Liver (tissue), 9 donors: ENCODE data around the gene APBA2. TPM values are rescaled to one million over a fixed set of nuclear protein-coding genes. Genes with fewer than 3 reads are reported as not detected.
"Not testable (repeated sequence)": the region's sequence is repeated elsewhere in the genome, so short reads cannot be mapped to it uniquely, and the experiment has no call there.

ENCODE experiments used
- DNase-seq: peaks from one replicate; pipeline ENCODE4 v3.0.0-alpha.2; 2017; ENCODE audit warnings: low spot score
- H3K27ac ChIP-seq, 2 donors: one replicate each; pipeline ENCODE4 v1.7.0; 2013; ENCODE audit warnings: inconsistent platforms in 2 of 2, low read length in 2 of 2, control low read depth in 1 of 2, low read depth in 1 of 2, mild to moderate bottlenecking in 1 of 2
- H3K27me3 ChIP-seq, 4 donors: one replicate each; pipeline versions ENCODE4 v1.6.1 to v1.7.0; 2013; ENCODE audit warnings: low read length in 3 of 4, inconsistent platforms in 1 of 4, mild to moderate bottlenecking in 1 of 4, moderate library complexity in 1 of 4; ENCODE audit not compliant: control insufficient read depth in 4 of 4, insufficient read depth in 4 of 4
- H3K36me3 ChIP-seq, 4 donors: one replicate each; pipeline versions ENCODE4 v1.6.1 to v1.7.0; 2013; ENCODE audit warnings: low read length in 3 of 4, mild to moderate bottlenecking in 3 of 4, low read depth in 1 of 4, moderate library complexity in 1 of 4; ENCODE audit not compliant: control insufficient read depth in 4 of 4, insufficient read depth in 3 of 4
- H3K4me1 ChIP-seq, 4 donors: one replicate each; pipeline versions ENCODE4 v1.6.1 to v1.7.0; 2013; ENCODE audit warnings: low read length in 3 of 4, mild to moderate bottlenecking in 3 of 4, moderate library complexity in 1 of 4; ENCODE audit not compliant: control insufficient read depth in 4 of 4, insufficient read depth in 4 of 4
- H3K4me3 ChIP-seq, 3 donors: one replicate each; pipeline versions ENCODE4 v1.6.1 to v1.7.0; 2013; ENCODE audit warnings: low read length in 3 of 3, control low read depth in 1 of 3, low read depth in 1 of 3, mild to moderate bottlenecking in 1 of 3
- H3K9ac ChIP-seq, 2 donors: one replicate each; pipeline ENCODE4 v1.7.0; 2013; ENCODE audit warnings: low read length in 2 of 2, mild to moderate bottlenecking in 2 of 2, moderate library complexity in 2 of 2, control low read depth in 1 of 2, low read depth in 1 of 2
- H3K9me3 ChIP-seq, 4 donors: one replicate each; pipeline versions ENCODE4 v1.6.1 to v1.7.0; 2013; ENCODE audit warnings: low read length in 3 of 4; ENCODE audit not compliant: control insufficient read depth in 4 of 4
- CTCF ChIP-seq: fragments of 150-350 bp; IDR thresholded peaks from 2 replicates; pipeline ENCODE4 v1.5.1; 2017; ENCODE audit warnings: improper control_type of control experiment, low read depth, low read length; ENCODE audit not compliant: missing input control
- EGR1 ChIP-seq, 2 donors: IDR thresholded peaks; 2 replicates each; pipeline ENCODE4 v1.6.1; 2016 to 2018; ENCODE audit warnings: antibody characterized with exemption in 2 of 2, low read depth in 2 of 2
- FOXA1 ChIP-seq: IDR thresholded peaks from 2 replicates; pipeline ENCODE4 v1.6.1; 2016; ENCODE audit warnings: antibody characterized with exemption
- FOXA2 ChIP-seq: IDR thresholded peaks from 2 replicates; pipeline ENCODE4 v1.6.1; 2016; ENCODE audit warnings: antibody characterized with exemption
- GABPA ChIP-seq, 2 donors: IDR thresholded peaks in 1 of 2; conservative IDR thresholded peaks in 1 of 2; 2 replicates each; pipeline ENCODE4 v1.6.1; 2016; ENCODE audit warnings: antibody characterized with exemption in 2 of 2, mild to moderate bottlenecking in 1 of 2, moderate library complexity in 1 of 2
- HNF4A ChIP-seq, 2 donors: conservative IDR thresholded peaks; 2 replicates each; pipeline ENCODE4 v1.6.1; 2016; ENCODE audit warnings: antibody characterized with exemption in 2 of 2, mild to moderate bottlenecking in 2 of 2
- HNF4G ChIP-seq: IDR thresholded peaks from 2 replicates; pipeline ENCODE4 v1.6.1; 2016; ENCODE audit warnings: antibody characterized with exemption
- JUND ChIP-seq, 2 donors: IDR thresholded peaks; 2 replicates each; pipeline ENCODE4 v1.6.1; 2016; ENCODE audit warnings: antibody characterized with exemption in 2 of 2
- NR2F2 ChIP-seq: IDR thresholded peaks from 2 replicates; pipeline ENCODE4 v1.6.1; 2016; ENCODE audit warnings: antibody characterized with exemption
- RAD21 ChIP-seq, 2 donors: IDR thresholded peaks; 2 replicates each; pipeline ENCODE4 v1.6.1; 2016; ENCODE audit warnings: antibody characterized with exemption in 2 of 2, mild to moderate bottlenecking in 2 of 2
- REST ChIP-seq: IDR thresholded peaks from 2 replicates; pipeline ENCODE4 v1.6.1; 2016; ENCODE audit warnings: antibody characterized with exemption, mild to moderate bottlenecking
- RXRA ChIP-seq, 2 donors: IDR thresholded peaks; 2 replicates each; pipeline ENCODE4 v1.6.1; 2017 to 2018; ENCODE audit warnings: antibody characterized with exemption in 2 of 2, mild to moderate bottlenecking in 1 of 2
- SP1 ChIP-seq: IDR thresholded peaks from 2 replicates; pipeline ENCODE4 v1.6.1; 2018; ENCODE audit warnings: antibody characterized with exemption, mild to moderate bottlenecking
- TAF1 ChIP-seq: conservative IDR thresholded peaks from 2 replicates; pipeline ENCODE4 v1.6.1; 2016; ENCODE audit warnings: antibody characterized with exemption, mild to moderate bottlenecking
- YY1 ChIP-seq: IDR thresholded peaks from 2 replicates; pipeline ENCODE4 v1.6.1; 2016; ENCODE audit warnings: antibody characterized with exemption, mild to moderate bottlenecking
- WGBS: extraction: QIAGEN DNeasy Blood & Tissue Kit; methylation state at CpG from one replicate; pipeline ENCODE4 v1.1.7; 2013; 5-methylcytosine and 5-hydroxymethylcytosine counted together
- polyA plus RNA-seq, 2 donors: library from polyadenylated mRNA; stranded (reverse) in 1 of 2; unstranded in 1 of 2; fragments of 200-250 nt in 1 of 2; fragments of >200 nt in 1 of 2; fragmentation: Nextera tagmentation in 1 of 2; extraction: Ambion mirVana in 1 of 2; gene quantifications; one replicate each; pipeline versions ENCODE4 v1.2.1 to v1.2.3, GENCODE V29; 2013 to 2015
- total RNA-seq, 2 donors: library from RNA; depleted of rRNA; stranded (reverse); fragments of >200 nt; gene quantifications; one replicate each; pipeline ENCODE4 v1.2.3, GENCODE V29; 2014
- TF ChIP-seq, protein P1 (sequence below): IDR thresholded peaks from 2 replicates; pipeline ENCODE4 v1.6.1; 2016; ENCODE audit warnings: antibody characterized with exemption
- TF ChIP-seq, protein P2 (sequence below): IDR thresholded peaks from 2 replicates; pipeline ENCODE4 v1.6.1; 2016; ENCODE audit warnings: antibody characterized with exemption
- TF ChIP-seq, protein P3 (sequence below): IDR thresholded peaks from 2 replicates; pipeline ENCODE4 v1.6.1; 2016; ENCODE audit warnings: antibody characterized with exemption
- donor health status: healthy.
- donor health status: healthy.
- donor health status: healthy.
- donor health status: healthy.
- donor health status: healthy.

Gene APBA2
- total and polyA plus RNA-seq, 4 donors, result 0.38 to 2.9 (median 1.7) TPM

DNA sequence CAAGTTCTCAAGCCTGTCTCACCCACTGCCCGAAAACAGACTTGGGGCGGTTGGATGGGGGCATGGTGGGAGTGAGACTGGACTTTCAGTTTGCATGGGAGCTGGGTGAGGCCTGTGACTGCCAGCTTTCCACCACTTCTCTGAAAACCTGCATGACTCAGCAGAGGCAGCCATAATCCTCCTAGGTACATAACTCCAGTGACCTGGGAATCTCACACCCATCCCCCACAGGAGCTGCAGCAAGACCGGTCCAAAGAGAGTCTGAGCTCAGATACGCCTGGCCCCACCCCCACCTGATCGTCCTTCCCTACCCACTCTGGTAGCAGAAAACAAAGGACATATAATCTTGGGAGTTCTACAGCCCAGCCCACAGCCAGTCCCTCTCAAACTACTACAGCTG is 276.6 kb downstream of the APBA2 start:
- H3K27ac ChIP-seq, result no peak overlapping the region
- H3K36me3 ChIP-seq, result no peaks in the 10 kb centered on the region
- no peak for DNase-seq
- H3K9me3 ChIP-seq, result peaks cover 5 to 22% (median 8%) of the 10 kb centered on the region in 4 donors
- H3K9ac ChIP-seq, result no peak overlapping the region
- no peak overlapping the region for H3K4me3 ChIP-seq
- H3K4me1 ChIP-seq, result no peaks in the 10 kb centered on the region
- peaks cover 0 to 2% (median 0%) of the 10 kb centered on the region in 4 donors for H3K27me3 ChIP-seq
- no peak for TF ChIP-seq REST
- no peak for TF ChIP-seq RAD21 (IDR thresholded peaks at IDR 0.05)
- TF ChIP-seq TAF1, result no peak
- no peak for TF ChIP-seq FOXA2
- no peak for TF ChIP-seq RXRA (IDR thresholded peaks at IDR 0.05)
- TF ChIP-seq JUND (IDR thresholded peaks at IDR 0.05), result no peak
- TF ChIP-seq FOXA1, result no peak
- no peak for TF ChIP-seq HNF4A (conservative IDR thresholded peaks at IDR 0.05)
- TF ChIP-seq, protein P1, sequence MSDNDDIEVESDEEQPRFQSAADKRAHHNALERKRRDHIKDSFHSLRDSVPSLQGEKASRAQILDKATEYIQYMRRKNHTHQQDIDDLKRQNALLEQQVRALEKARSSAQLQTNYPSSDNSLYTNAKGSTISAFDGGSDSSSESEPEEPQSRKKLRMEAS, result no peak
- no peak for TF ChIP-seq EGR1 (IDR thresholded peaks at IDR 0.05; ENCODE audit: low read depth in 2 of 2)
- TF ChIP-seq, protein P2, sequence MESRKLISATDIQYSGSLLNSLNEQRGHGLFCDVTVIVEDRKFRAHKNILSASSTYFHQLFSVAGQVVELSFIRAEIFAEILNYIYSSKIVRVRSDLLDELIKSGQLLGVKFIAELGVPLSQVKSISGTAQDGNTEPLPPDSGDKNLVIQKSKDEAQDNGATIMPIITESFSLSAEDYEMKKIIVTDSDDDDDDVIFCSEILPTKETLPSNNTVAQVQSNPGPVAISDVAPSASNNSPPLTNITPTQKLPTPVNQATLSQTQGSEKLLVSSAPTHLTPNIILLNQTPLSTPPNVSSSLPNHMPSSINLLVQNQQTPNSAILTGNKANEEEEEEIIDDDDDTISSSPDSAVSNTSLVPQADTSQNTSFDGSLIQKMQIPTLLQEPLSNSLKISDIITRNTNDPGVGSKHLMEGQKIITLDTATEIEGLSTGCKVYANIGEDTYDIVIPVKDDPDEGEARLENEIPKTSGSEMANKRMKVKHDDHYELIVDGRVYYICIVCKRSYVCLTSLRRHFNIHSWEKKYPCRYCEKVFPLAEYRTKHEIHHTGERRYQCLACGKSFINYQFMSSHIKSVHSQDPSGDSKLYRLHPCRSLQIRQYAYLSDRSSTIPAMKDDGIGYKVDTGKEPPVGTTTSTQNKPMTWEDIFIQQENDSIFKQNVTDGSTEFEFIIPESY, result no peak
- TF ChIP-seq NR2F2, result no peak
- no peak for TF ChIP-seq HNF4G
- no peak for TF ChIP-seq GABPA (IDR thresholded peaks at IDR 0.05 in 1 of 2, conservative IDR thresholded peaks at IDR 0.05 in 1 of 2)
- no peak for TF ChIP-seq SP1
- TF ChIP-seq, protein P3, sequence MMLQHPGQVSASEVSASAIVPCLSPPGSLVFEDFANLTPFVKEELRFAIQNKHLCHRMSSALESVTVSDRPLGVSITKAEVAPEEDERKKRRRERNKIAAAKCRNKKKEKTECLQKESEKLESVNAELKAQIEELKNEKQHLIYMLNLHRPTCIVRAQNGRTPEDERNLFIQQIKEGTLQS, result no peak
- TF ChIP-seq CTCF, result no peak
- TF ChIP-seq YY1, result no peak
- WGBS, result 81% methylated on average over 5 of the region's 5 CpGs

GRCh38 chr15:29167122-29167521 is 281.3 kb downstream of the APBA2 start:
- H3K4me1 ChIP-seq, DNase-seq, H3K27ac ChIP-seq, H3K9ac ChIP-seq, H3K27me3 ChIP-seq, H3K4me3 ChIP-seq, H3K36me3 ChIP-seq, H3K9me3 ChIP-seq: not testable (repeated sequence)
- 72% methylated on average over 2 of the region's 2 CpGs for WGBS

Other genes starting within 250 kb of the APBA2 start
- 1 to 10 TPM in 1 of 2 donors, under 1 TPM in 1; 0.75 to 4.4 TPM for gene GOLGA8M, start 173.6 kb upstream of the APBA2 start, total RNA-seq
- gene GOLGA8M, start 173.6 kb upstream of the APBA2 start, polyA plus RNA-seq, result 1 to 10 TPM; 1.0 to 1.3 TPM
- gene GOLGA6L7, start 37.3 kb upstream of the APBA2 start, total RNA-seq, result not detected
- gene GOLGA6L7, start 37.3 kb upstream of the APBA2 start, polyA plus RNA-seq, result not detected